Stomach (tissue), 9 donors: ENCODE measurements around the gene PARP8. TPM values are rescaled to one million over a fixed set of nuclear protein-coding genes. Genes with fewer than 3 reads are reported as not detected.

Experiments used
- DNase-seq, 2 donors: peaks; one replicate each; pipeline versions ENCODE4 v3.0.0 to v3.0.0-alpha.2; 2013 to 2019
- H3K27ac ChIP-seq, 5 donors: fragments of 200-600 bp in 4 of 5; sonication (generic) in 4 of 5; one replicate each; pipeline ENCODE4 v1.5.1; 2013 to 2019; ENCODE audit warnings: mild to moderate bottlenecking in 1 of 5, moderate library complexity in 1 of 5
- H3K27me3 ChIP-seq, 3 donors: fragments of 200-600 bp; sonication (generic); one replicate each; pipeline ENCODE4 v1.5.1; 2017 to 2019; ENCODE audit warnings: mixed run types in 1 of 3
- H3K36me3 ChIP-seq, 4 donors: fragments of 200-600 bp; sonication (generic); 1 replicate in 3 of 4; 2 replicates in 1 of 4; pipeline ENCODE4 v1.5.1; 2016 to 2019
- H3K4me1 ChIP-seq, 4 donors: fragments of 200-600 bp; sonication (generic); one replicate each; pipeline ENCODE4 v1.5.1; 2016 to 2019
- H3K4me3 ChIP-seq, 4 donors: fragments of 200-600 bp; sonication (generic) in 3 of 4; one replicate each; pipeline ENCODE4 v1.5.1; 2016 to 2019; ENCODE audit warnings: mild to moderate bottlenecking in 1 of 4
- H3K9me3 ChIP-seq, 4 donors: fragments of 200-600 bp; sonication (generic); one replicate each; pipeline ENCODE4 v1.5.1; 2016 to 2019
- EP300 ChIP-seq: sonication (generic); formaldehyde crosslinking; IDR thresholded peaks from one replicate; pipeline ENCODE4 v1.6.1; 2017; ENCODE audit warnings: antibody characterized with exemption
- POLR2A ChIP-seq, 4 donors: fragments of 450-650 bp; IDR thresholded peaks; one replicate each; pipeline ENCODE4 v1.6.1; 2016; ENCODE audit warnings: antibody characterized with exemption in 4 of 4, control low read depth in 2 of 4, mild to moderate bottlenecking in 1 of 4, moderate library complexity in 1 of 4
- POLR2AphosphoS5 ChIP-seq, 3 donors: sonication (generic); formaldehyde crosslinking; IDR thresholded peaks; one replicate each; pipeline ENCODE4 v1.6.1; 2016; ENCODE audit warnings: antibody characterized with exemption in 3 of 3
- WGBS, 5 donors: extraction: QIAGEN DNeasy Blood & Tissue Kit in 3 of 5; methylation state at CpG; one replicate each; pipeline versions ENCODE4 v1.1.5 to v1.1.7; 2013 to 2018; 5-methylcytosine and 5-hydroxymethylcytosine counted together
- intact Hi-C: fragments of 100-400 bp; cut with DNase I; formaldehyde crosslinking; loops from one replicate; pipeline ENCODE4 v1.15.1; 2023; ENCODE audit warnings: low total_unique reads
- polyA plus RNA-seq, 3 donors: library from polyadenylated mRNA; stranded (reverse); fragments of 200-250 nt; gene quantifications; one replicate each; pipeline ENCODE4 v1.2.3, GENCODE V29; 2013
- total RNA-seq, 5 donors: library from RNA; depleted of rRNA; stranded (reverse); fragments of >200 nt; gene quantifications; one replicate each; pipeline versions ENCODE4 v1.1.0 to v1.2.3, GENCODE V29; 2014 to 2016
- TF ChIP-seq, protein P1 (sequence below), 7 experiments: fragments of 450-650 bp in 4 of 7; fragments of 200-600 bp in 3 of 7; sonication (generic) in 3 of 7; IDR thresholded peaks; one replicate each; pipeline ENCODE4 v1.5.1; 2016 to 2019; ENCODE audit warnings: antibody characterized with exemption in 7 of 7, control low read depth in 2 of 7, mild to moderate bottlenecking in 1 of 7
- donor health status: healthy with polysubstance abuse.
- donor health status: Bipolar disorder and iron deficiency.
- donor health status: healthy.

Gene PARP8
- total and polyA plus RNA-seq, 8 donors, result 6.7 to 54.2 (median 22.4) TPM

DNA sequence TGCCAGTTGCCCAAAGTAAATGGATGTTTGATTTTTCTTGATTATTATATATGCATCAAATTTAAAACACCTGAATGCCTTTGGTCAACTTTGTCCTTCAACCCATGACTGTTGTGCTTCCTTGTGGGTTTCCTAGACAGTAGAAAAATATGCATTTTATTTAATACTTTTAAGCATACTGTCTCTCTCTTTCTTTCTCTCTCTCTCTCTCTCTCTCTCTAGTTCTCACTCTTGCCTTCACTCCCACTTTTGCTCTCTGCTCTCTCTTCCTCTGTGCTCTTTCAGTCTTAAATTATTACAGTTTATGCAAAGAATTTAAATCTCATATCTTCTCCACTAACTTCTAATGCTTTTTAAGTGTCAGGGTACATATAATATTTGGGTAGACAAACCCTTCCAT is 173.0 kb downstream of the PARP8 start:
- H3K9me3 ChIP-seq, result no peaks in the 10 kb centered on the region
- peaks cover 4 to 65% (median 52%) of the 10 kb centered on the region in 4 donors for H3K36me3 ChIP-seq
- no peak for TF ChIP-seq POLR2A (IDR thresholded peaks at IDR 0.05)
- TF ChIP-seq EP300, result no peak
- TF ChIP-seq POLR2AphosphoS5 (IDR thresholded peaks at IDR 0.05), result no peak
- TF ChIP-seq, protein P1, sequence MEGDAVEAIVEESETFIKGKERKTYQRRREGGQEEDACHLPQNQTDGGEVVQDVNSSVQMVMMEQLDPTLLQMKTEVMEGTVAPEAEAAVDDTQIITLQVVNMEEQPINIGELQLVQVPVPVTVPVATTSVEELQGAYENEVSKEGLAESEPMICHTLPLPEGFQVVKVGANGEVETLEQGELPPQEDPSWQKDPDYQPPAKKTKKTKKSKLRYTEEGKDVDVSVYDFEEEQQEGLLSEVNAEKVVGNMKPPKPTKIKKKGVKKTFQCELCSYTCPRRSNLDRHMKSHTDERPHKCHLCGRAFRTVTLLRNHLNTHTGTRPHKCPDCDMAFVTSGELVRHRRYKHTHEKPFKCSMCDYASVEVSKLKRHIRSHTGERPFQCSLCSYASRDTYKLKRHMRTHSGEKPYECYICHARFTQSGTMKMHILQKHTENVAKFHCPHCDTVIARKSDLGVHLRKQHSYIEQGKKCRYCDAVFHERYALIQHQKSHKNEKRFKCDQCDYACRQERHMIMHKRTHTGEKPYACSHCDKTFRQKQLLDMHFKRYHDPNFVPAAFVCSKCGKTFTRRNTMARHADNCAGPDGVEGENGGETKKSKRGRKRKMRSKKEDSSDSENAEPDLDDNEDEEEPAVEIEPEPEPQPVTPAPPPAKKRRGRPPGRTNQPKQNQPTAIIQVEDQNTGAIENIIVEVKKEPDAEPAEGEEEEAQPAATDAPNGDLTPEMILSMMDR (IDR thresholded peaks at IDR 0.05), result no peak
- H3K27me3 ChIP-seq, result no peaks in the 10 kb centered on the region
- DNase-seq, result no peak
- no peak overlapping the region for H3K4me3 ChIP-seq
- no peak overlapping the region for H3K27ac ChIP-seq
- peaks cover 0 to 16% (median 7%) of the 10 kb centered on the region in 4 donors for H3K4me1 ChIP-seq
- intact Hi-C loops, result no loop called here

DNA sequence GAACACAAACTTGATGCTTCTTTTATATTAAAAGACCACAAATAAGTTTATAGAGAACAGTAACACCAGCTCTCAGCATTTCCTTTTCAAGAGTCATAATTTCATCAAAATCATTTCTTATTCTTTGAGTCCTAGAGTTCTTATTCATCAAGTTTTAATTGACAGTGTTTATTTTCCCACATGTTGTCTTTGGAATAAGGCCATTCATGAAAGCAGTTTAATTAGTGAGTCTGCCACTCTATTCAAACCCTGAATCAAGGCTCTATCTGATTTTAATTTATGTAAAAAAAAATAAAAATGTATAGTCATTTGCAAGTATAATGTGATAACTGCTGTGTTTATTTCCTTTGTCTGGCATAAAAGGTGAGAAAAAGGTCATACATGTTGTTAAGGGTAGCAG is 176.7 kb downstream of the PARP8 start:
- Histone ChIP-seq H3K9me3 (no peaks in the 10 kb centered on the region), H3K36me3 (peaks cover 0 to 37% (median 23%) of the 10 kb centered on the region in 4 donors), H3K4me1 (peaks cover 0 to 28% (median 11%) of the 10 kb centered on the region in 4 donors), H3K27ac (no peak overlapping the region), H3K27me3 (no peaks in the 10 kb centered on the region), H3K4me3 (no peak overlapping the region)
- intact Hi-C loops, result no loop called here
- TF ChIP-seq EP300 (no peak), POLR2AphosphoS5 (IDR thresholded peaks at IDR 0.05) (no peak), POLR2A (IDR thresholded peaks at IDR 0.05) (no peak)
- TF ChIP-seq, protein P1 (IDR thresholded peaks at IDR 0.05), result no peak
- DNase-seq, result no peak

DNA sequence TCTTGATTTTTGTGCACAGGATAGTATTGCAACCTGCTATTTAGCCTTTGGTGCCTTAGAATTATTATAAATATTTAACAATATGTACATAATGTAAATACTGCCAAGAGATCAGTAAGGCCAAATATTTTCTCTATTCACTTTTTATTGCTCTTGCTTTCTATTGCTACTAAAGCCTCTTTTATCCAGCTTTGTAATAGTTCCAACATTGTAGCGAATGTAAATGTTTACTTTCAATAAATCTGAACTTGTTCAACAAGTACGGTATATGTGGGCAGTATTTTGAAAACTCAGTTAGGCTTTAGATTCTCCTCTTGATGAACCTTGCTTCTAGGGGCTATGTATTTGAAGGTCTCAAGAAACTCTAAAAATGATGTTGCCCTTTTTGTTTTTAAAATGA is 179.8 kb downstream of the PARP8 start:
- H3K9me3 ChIP-seq, result no peaks in the 10 kb centered on the region
- H3K4me3 ChIP-seq, result no peak overlapping the region
- 25 to 55% (median 33%) methylated on average over 2 of the region's 2 CpGs for WGBS, 5 donors
- DNase-seq, result no peak
- H3K27ac ChIP-seq, result no peak overlapping the region
- TF ChIP-seq EP300 (no peak), POLR2AphosphoS5 (IDR thresholded peaks at IDR 0.05) (no peak), POLR2A (IDR thresholded peaks at IDR 0.05) (no peak)
- TF ChIP-seq, protein P1 (IDR thresholded peaks at IDR 0.05), result no peak
- intact Hi-C loops, result no loop called here
- peaks cover 0 to 28% (median 20%) of the 10 kb centered on the region in 4 donors for H3K36me3 ChIP-seq
- peaks cover 0 to 24% (median 8%) of the 10 kb centered on the region in 4 donors for H3K4me1 ChIP-seq
- no peaks in the 10 kb centered on the region for H3K27me3 ChIP-seq

DNA sequence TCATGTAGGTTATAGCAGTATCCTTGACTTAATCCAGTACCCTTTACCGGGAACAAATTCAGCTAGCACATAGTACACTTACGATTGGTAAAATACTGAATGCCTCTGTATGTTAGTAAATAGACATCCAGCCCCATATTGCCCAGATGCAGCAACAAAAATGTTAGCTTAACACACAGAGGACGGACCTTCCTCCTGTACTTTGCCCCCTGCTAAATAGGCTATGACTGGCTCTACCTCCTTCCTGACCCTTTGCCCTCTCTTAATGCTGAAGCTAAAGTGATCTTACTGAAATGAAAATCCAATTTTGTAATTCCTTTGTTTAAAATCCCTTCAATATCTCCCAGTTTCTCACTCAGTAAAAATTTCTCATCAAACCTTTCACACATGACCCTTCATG is 183.1 kb downstream of the PARP8 start:
- TF ChIP-seq POLR2AphosphoS5 (IDR thresholded peaks at IDR 0.05), result no peak
- TF ChIP-seq POLR2A (IDR thresholded peaks at IDR 0.05), result no peak
- no peak for TF ChIP-seq EP300
- TF ChIP-seq, protein P1 (IDR thresholded peaks at IDR 0.05), result no peak
- 71 to 82% (median 75%) methylated on average over 3 of the region's 3 CpGs for WGBS, 5 donors
- DNase-seq, result no peak
- Histone ChIP-seq H3K27me3 (no peaks in the 10 kb centered on the region), H3K27ac (no peak overlapping the region), H3K4me3 (no peak overlapping the region), H3K36me3 (no peaks in the 10 kb centered on the region), H3K4me1 (peaks cover 0 to 16% (median 4%) of the 10 kb centered on the region in 4 donors), H3K9me3 (no peaks in the 10 kb centered on the region)
- intact Hi-C loops, result no loop called here
